GM10266 (cell line): Measurements from ENCODE around the gene GFOD2.
"Not testable (repeated sequence)": the region's sequence is repeated elsewhere in the genome, so short reads cannot be mapped to it uniquely, and the experiment has no call there.

ENCODE experiments used
- DNase-seq: peaks from one replicate; pipeline ENCODE4 v3.0.0; 2012; ENCODE audit errors: extremely low spot score
- TF ChIP-seq, protein P1 (sequence below): IDR thresholded peaks from 2 replicates; pipeline ENCODE4 v1.5.1; 2012; ENCODE audit warnings: mild to moderate bottlenecking, low read depth; ENCODE audit not compliant: control insufficient read depth, insufficient read depth; ENCODE audit errors: missing control alignments

GFOD2 gene

GRCh38 chr16:67704110-67704509 lies 15.0 kb downstream of the GFOD2 start:
- TF ChIP-seq, protein P1, sequence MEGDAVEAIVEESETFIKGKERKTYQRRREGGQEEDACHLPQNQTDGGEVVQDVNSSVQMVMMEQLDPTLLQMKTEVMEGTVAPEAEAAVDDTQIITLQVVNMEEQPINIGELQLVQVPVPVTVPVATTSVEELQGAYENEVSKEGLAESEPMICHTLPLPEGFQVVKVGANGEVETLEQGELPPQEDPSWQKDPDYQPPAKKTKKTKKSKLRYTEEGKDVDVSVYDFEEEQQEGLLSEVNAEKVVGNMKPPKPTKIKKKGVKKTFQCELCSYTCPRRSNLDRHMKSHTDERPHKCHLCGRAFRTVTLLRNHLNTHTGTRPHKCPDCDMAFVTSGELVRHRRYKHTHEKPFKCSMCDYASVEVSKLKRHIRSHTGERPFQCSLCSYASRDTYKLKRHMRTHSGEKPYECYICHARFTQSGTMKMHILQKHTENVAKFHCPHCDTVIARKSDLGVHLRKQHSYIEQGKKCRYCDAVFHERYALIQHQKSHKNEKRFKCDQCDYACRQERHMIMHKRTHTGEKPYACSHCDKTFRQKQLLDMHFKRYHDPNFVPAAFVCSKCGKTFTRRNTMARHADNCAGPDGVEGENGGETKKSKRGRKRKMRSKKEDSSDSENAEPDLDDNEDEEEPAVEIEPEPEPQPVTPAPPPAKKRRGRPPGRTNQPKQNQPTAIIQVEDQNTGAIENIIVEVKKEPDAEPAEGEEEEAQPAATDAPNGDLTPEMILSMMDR: no peak
- DNase-seq: no peak

DNA sequence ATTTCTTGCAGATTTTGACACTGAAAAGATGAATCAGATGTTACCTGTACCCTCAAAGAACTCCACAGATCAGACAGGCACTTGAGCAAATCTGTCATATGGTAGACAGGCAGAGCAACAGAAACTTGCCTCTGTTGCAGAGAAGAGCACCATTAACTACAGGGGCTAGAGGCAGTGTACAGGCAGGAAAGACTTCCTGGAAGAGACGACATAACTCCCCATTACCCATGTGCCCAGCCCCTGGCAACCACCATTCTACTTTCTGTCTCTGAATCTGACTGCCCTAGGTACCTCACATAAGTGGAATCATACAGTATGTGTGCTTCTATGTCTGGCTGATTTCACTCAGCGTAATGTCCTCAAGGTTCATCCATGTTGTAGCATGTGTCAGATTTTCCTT lies 15.5 kb downstream of the GFOD2 start:
- TF ChIP-seq, protein P1: no peak
- no peak for DNase-seq

DNA sequence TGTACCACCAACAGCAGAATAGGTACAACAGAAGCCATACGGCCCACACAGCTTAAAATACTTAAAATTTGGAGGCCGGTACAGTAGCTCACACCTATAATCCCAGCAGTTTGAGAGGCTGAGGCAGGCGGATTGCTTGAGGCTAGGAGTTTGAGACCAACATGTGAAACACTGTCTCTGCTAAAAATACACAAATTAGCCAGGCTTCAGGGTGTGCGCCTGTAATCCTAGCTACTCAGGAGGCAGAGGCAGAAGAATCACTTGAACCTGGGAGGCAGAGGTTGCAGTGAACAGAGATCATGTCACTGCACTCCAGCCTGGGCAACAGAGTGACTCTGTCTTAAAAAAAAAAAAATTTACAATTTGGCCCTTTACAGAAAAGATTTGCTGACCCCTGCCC lies 17.0 kb downstream of the GFOD2 start:
- DNase-seq: no peak
- TF ChIP-seq, protein P1: no peak

- TF ChIP-seq, protein P1: no peak
Observed at GRCh38 chr16:67701420-67701819, 17.7 kb downstream of the GFOD2 start.

DNA sequence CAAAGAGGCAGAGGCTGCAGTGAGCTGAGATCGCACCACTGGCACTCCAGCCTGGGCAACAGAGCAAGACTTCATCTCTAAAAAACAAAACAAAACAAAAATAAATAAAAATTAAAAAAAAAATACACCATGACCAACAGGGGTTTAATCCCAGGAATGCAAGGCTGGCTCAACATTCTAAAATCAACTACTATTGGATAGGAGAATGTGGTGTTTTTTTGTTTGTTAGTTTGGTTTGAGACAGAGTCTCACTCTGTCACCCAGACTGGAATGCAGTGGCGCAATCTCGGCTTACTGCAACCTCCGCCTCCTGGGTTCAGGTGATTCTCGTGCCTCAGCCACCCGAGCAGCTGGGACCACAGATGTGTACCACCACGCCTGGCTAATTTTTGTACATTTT lies 19.9 kb downstream of the GFOD2 start:
- no peak for DNase-seq

More at GRCh38 chr16:67701420-67701819, 17.7 kb downstream of the GFOD2 start:
- DNase-seq: no peak

DNA sequence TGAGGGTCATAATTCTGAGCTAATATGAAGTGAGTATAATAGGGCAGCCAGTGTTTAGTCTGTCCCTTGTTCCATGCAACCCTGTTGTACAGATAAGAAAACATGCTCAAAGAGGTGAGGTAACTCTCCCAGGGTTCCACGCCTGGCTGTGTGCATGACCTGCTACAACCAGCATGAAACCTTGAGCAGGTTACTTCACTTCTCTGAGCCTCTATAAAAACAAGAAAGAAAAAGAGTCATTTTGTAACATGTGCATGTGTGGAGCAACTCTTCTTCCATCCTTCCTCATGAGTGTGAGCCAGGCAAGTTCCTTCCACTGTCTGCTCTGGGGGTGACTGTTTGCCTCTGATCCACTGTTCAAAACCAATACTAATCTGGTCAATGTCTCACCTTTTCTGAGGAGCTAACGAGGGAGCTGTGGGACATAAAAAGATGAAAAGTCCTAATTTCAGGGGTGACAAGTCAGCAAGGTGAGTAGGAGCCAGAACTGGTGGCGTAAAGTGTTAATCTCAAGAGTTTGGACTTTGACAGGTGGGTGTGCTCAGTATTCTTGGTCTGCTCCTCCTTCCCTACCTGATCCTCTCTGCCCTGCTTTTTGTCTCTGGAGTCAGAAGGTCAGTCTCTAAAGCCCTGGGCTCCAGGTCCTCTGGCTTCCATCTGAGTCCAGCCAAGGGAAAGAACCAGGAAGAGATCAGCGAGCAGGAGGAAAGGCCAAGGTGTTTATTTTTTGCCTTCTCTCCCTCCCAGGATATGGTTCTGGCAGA lies 21.5 kb downstream of the GFOD2 start:
- TF ChIP-seq, protein P1: no peak
- no peak for DNase-seq

More for the DNA sequence above, 19.9 kb downstream of the GFOD2 start:
- TF ChIP-seq, protein P1: no peak

GRCh38 chr16:67694611-67695010 lies 24.5 kb downstream of the GFOD2 start:
- DNase-seq: no peak
- TF ChIP-seq, protein P1: no peak

GRCh38 chr16:67693517-67694285 lies 25.4 kb downstream of the GFOD2 start:
- DNase-seq: not testable (repeated sequence)
